Panc1 (cell line): ENCODE data around the gene SLC26A11. TPM values are rescaled to one million over a fixed set of nuclear protein-coding genes. Genes with fewer than 3 reads are reported as not detected.

Source experiments
- ATAC-seq: fragments of 200-7000 bp; cut with Tn5 transposase; 2 replicates; pipeline ENCODE4 v1.9.1; 2020; ENCODE audit warnings: mild to moderate bottlenecking, moderate library complexity
- BruUV-seq: library from RNA; stranded (reverse); fragments of 400-500 nt; replicated peaks from 2 replicates; lab custom pipeline; 2021; lab: Mats Ljungman, UMichigan
- CTCF ChIA-PET: fragments of 300-600 bp; sonication (Branson Sonifier 250); formaldehyde crosslinking; loops from one replicate; lab custom pipeline; 2022; ENCODE audit warnings: antibody characterized with exemption; lab: Charles Lee
- POLR2A ChIA-PET: fragments of 300-600 bp; sonication (Branson Sonifier 250); formaldehyde crosslinking; loops from one replicate; lab custom pipeline; 2022; ENCODE audit warnings: antibody characterized with exemption; lab: Charles Lee
- DNase-seq: peaks from one replicate; pipeline ENCODE4 v3.0.0-alpha.2; 2010; ENCODE audit warnings: low read depth, low spot score
- H3K27ac ChIP-seq: 2 replicates; pipeline ENCODE4 v1.5.1; 2011; ENCODE audit warnings: mild to moderate bottlenecking, low read length, inconsistent platforms
- H3K27me3 ChIP-seq: fragments of 200-500 bp; sonication (Bioruptor generic); 2 replicates; pipeline ENCODE4 v1.6.0; 2014; ENCODE audit warnings: low read length, inconsistent platforms; ENCODE audit not compliant: control insufficient read depth, insufficient read depth
- H3K36me3 ChIP-seq: fragments of 200-500 bp; sonication (Bioruptor generic); 2 replicates; pipeline ENCODE4 v1.5.1; 2014; ENCODE audit warnings: inconsistent platforms, mild to moderate bottlenecking, low read length, moderate library complexity; ENCODE audit not compliant: control insufficient read depth, insufficient read depth
- H3K4me1 ChIP-seq: 2 replicates; pipeline ENCODE4 v1.5.1; 2011; ENCODE audit warnings: inconsistent platforms, mild to moderate bottlenecking, low read length, moderate library complexity; ENCODE audit not compliant: control insufficient read depth, insufficient read depth
- H3K4me3 ChIP-seq, 2 experiments: 2 replicates each; pipeline ENCODE4 v1.5.1; 2011 to 2012; ENCODE audit warnings: low read depth in 2 of 2, low read length in 2 of 2, mild to moderate bottlenecking in 2 of 2, inconsistent platforms in 1 of 2, moderate library complexity in 1 of 2
- H3K9me3 ChIP-seq: fragments of 200-500 bp; sonication (Bioruptor generic); 2 replicates; pipeline ENCODE4 v1.5.1; 2014; ENCODE audit warnings: low read depth, mild to moderate bottlenecking, inconsistent platforms, low read length, moderate library complexity; ENCODE audit not compliant: control insufficient read depth, insufficient read depth
- CTCF ChIP-seq: fragments of 450-650 bp; IDR thresholded peaks from 2 replicates; pipeline ENCODE4 v1.5.1; 2017; ENCODE audit warnings: mild to moderate bottlenecking
- POLR2AphosphoS5 ChIP-seq: IDR thresholded peaks from 2 replicates; pipeline ENCODE4 v1.6.1; 2012; ENCODE audit warnings: mild to moderate bottlenecking, low read depth, low read length, moderate library complexity
- REST ChIP-seq, 2 experiments: IDR thresholded peaks; 2 replicates each; pipeline ENCODE4 v1.6.1; 2011 to 2012; ENCODE audit warnings: low read depth in 2 of 2, control low read depth in 1 of 2, low read length in 1 of 2, mild to moderate bottlenecking in 1 of 2, moderate library complexity in 1 of 2; ENCODE audit not compliant: insufficient read depth in 1 of 2
- SIN3A ChIP-seq: IDR thresholded peaks from 2 replicates; pipeline ENCODE4 v1.6.1; 2012; ENCODE audit warnings: low read depth, mild to moderate bottlenecking, low read length, moderate library complexity, borderline replicate concordance; ENCODE audit not compliant: insufficient read depth
- TCF7L2 ChIP-seq: IDR thresholded peaks from 2 replicates; pipeline ENCODE4 v1.6.1; 2011; ENCODE audit warnings: mild to moderate bottlenecking, low read depth, low read length, inconsistent platforms
- in situ Hi-C: cut with HindIII; loops from 2 replicates; pipeline ENCODE4 v1.10.0; 2016; ENCODE audit warnings: low sequenced_read_pairs, low pct_unique_long_range_greater_than_20kb
- intact Hi-C: fragments of 100-400 bp; cut with micrococcal nuclease; formaldehyde crosslinking; loops from one replicate; pipeline ENCODE4 v1.10.0; 2022; ENCODE audit not compliant: unreplicated experiment
- total RNA-seq: library from RNA; stranded (reverse); gene quantifications from one replicate; pipeline ENCODE4 v1.2.1, GENCODE V29; 2021; ENCODE audit not compliant: unreplicated experiment

The SLC26A11 gene
- total RNA-seq, 1 experiment from 2014 or later = 30.9 TPM

- in situ Hi-C loops (no loop called here), intact Hi-C loops (no loop called here)
- POLR2A ChIA-PET = interaction anchor here (0.6 to 0.7 kb wide), 2 partner anchors 95 to 116 kb away, joined by 5 to 14 read pairs; no protein-coding TSS in a partner anchor
- no peaks in the 10 kb centered on the region for H3K27me3 ChIP-seq
- H3K9me3 ChIP-seq = no peaks in the 10 kb centered on the region
- DNase-seq (no peak), ATAC-seq (no peak)
- H3K27ac ChIP-seq = no peak overlapping the region
- no peaks in the 10 kb centered on the region for H3K4me1 ChIP-seq
- no TSS peak for BruUV-seq
- no peaks in the 10 kb centered on the region for H3K36me3 ChIP-seq
- TF ChIP-seq POLR2AphosphoS5 (no peak), TCF7L2 (no peak), CTCF (no peak), SIN3A (no peak), REST (IDR thresholded peaks at IDR 0.05; ENCODE audit: insufficient read depth in 1 of 2, low read depth in 2 of 2, low read length in 1 of 2) (no peak)
- H3K4me3 ChIP-seq = no peak overlapping the region
- CTCF ChIA-PET = no interaction called here
Observed at GRCh38 chr17:80244871-80245509, 24.8 kb downstream of the SLC26A11 start.

GRCh38 chr17:80245566-80246265, 25.5 kb downstream of the SLC26A11 start:
- DNase-seq (no peak), ATAC-seq (no peak)
- Histone ChIP-seq H3K4me3 (no peak overlapping the region), H3K9me3 (no peaks in the 10 kb centered on the region), H3K27me3 (no peaks in the 10 kb centered on the region), H3K4me1 (no peaks in the 10 kb centered on the region), H3K36me3 (no peaks in the 10 kb centered on the region), H3K27ac (no peak overlapping the region)
- POLR2A ChIA-PET = no interaction called here
- TF ChIP-seq SIN3A (no peak), TCF7L2 (no peak), REST (IDR thresholded peaks at IDR 0.05; ENCODE audit: insufficient read depth in 1 of 2, low read depth in 2 of 2, low read length in 1 of 2) (no peak), CTCF (no peak), POLR2AphosphoS5 (no peak)
- in situ Hi-C loops = no loop called here
- CTCF ChIA-PET = no interaction called here
- intact Hi-C loops = no loop called here
- BruUV-seq = no TSS peak
